Hepatocyte (in vitro differentiated cells): ENCODE measurements around the gene CAMKMT. TPM values are rescaled to one million over a fixed set of nuclear protein-coding genes. Genes with fewer than 3 reads are reported as not detected.
A peak's percentile ranks its signal among the peaks of the same experiment; 100 is the strongest.

Experiments
- DNase-seq: peaks from one replicate; pipeline ENCODE4 v3.0.0-alpha.2; 2016; ENCODE audit warnings: low spot score
- H2AFZ ChIP-seq: fragments of 200-600 bp; sonication (generic); 2 replicates; pipeline ENCODE4 v1.6.0; 2016; ENCODE audit warnings: antibody characterized with exemption, mild to moderate bottlenecking
- H3K27ac ChIP-seq: fragments of 200-600 bp; sonication (generic); 2 replicates; pipeline ENCODE4 v1.5.1; 2016; ENCODE audit warnings: mild to moderate bottlenecking
- H3K27me3 ChIP-seq: fragments of 200-600 bp; sonication (generic); 2 replicates; pipeline ENCODE4 v1.6.1; 2016
- H3K36me3 ChIP-seq: fragments of 200-600 bp; sonication (generic); replicated peaks from 2 replicates; pipeline ENCODE4 v1.5.1; 2016; ENCODE audit warnings: low read depth; ENCODE audit not compliant: insufficient read depth
- H3K4me1 ChIP-seq: fragments of 200-600 bp; sonication (generic); 2 replicates; pipeline ENCODE4 v1.5.1; 2016; ENCODE audit warnings: mild to moderate bottlenecking, moderate library complexity; ENCODE audit not compliant: insufficient read depth
- H3K4me2 ChIP-seq: fragments of 200-600 bp; sonication (generic); 2 replicates; pipeline ENCODE4 v1.6.0; 2016
- H3K4me3 ChIP-seq: fragments of 200-600 bp; sonication (generic); 2 replicates; pipeline ENCODE4 v1.5.1; 2016; ENCODE audit warnings: mild to moderate bottlenecking
- H3K79me2 ChIP-seq: fragments of 200-600 bp; sonication (generic); 2 replicates; pipeline ENCODE4 v1.6.0; 2017; ENCODE audit warnings: mild to moderate bottlenecking
- H3K9me2 ChIP-seq: fragments of 200-600 bp; sonication (generic); replicated peaks from 2 replicates; pipeline ENCODE4 v1.6.0; 2017; ENCODE audit warnings: mild to moderate bottlenecking; ENCODE audit not compliant: insufficient read depth
- H3K9me3 ChIP-seq: fragments of 200-600 bp; sonication (generic); 2 replicates; pipeline ENCODE4 v1.5.1; 2016; ENCODE audit warnings: low read depth, mild to moderate bottlenecking
- H4K20me1 ChIP-seq: fragments of 200-600 bp; sonication (generic); 2 replicates; pipeline ENCODE4 v1.6.0; 2016; ENCODE audit warnings: mild to moderate bottlenecking; ENCODE audit not compliant: insufficient read depth, poor library complexity, severe bottlenecking
- EZH2 ChIP-seq: fragments of 200-600 bp; sonication (generic); IDR thresholded peaks from 2 replicates; pipeline ENCODE4 v1.6.1; 2016; ENCODE audit warnings: antibody characterized with exemption, mild to moderate bottlenecking, borderline replicate concordance
- EZH2phosphoT487 ChIP-seq: fragments of 200-600 bp; sonication (generic); IDR thresholded peaks from one replicate; pipeline ENCODE4 v1.6.1; 2018; ENCODE audit warnings: antibody characterized with exemption, mild to moderate bottlenecking, low read depth, moderate library complexity; ENCODE audit not compliant: unreplicated experiment, severe bottlenecking
- WGBS: methylation state at CpG from one replicate; pipeline ENCODE4 v1.1.6; 2016; ENCODE audit warnings: low lambda C conversion rate; ENCODE audit errors: missing lambda C conversion rate; 5-methylcytosine and 5-hydroxymethylcytosine counted together
- polyA plus RNA-seq: library from polyadenylated mRNA; unstranded; fragments of >200 nt; fragmentation: Nextera tagmentation; extraction: Ambion mirVana; gene quantifications from 2 replicates; pipeline ENCODE4 v1.2.1, GENCODE V29; 2016
- total RNA-seq: library from RNA; depleted of rRNA; stranded (reverse); fragments of >200 nt; gene quantifications from 2 replicates; pipeline ENCODE4 v1.2.3, GENCODE V29; 2014
- TF ChIP-seq, protein P1 (sequence below): fragments of 200-600 bp; sonication (generic); IDR thresholded peaks from 2 replicates; pipeline ENCODE4 v1.5.1; 2016; ENCODE audit warnings: antibody characterized with exemption, mild to moderate bottlenecking; ENCODE audit not compliant: poor library complexity

CAMKMT gene
- total and polyA plus RNA-seq, 2 experiments from 2014 or later = 10.3 to 12.7 TPM

DNA sequence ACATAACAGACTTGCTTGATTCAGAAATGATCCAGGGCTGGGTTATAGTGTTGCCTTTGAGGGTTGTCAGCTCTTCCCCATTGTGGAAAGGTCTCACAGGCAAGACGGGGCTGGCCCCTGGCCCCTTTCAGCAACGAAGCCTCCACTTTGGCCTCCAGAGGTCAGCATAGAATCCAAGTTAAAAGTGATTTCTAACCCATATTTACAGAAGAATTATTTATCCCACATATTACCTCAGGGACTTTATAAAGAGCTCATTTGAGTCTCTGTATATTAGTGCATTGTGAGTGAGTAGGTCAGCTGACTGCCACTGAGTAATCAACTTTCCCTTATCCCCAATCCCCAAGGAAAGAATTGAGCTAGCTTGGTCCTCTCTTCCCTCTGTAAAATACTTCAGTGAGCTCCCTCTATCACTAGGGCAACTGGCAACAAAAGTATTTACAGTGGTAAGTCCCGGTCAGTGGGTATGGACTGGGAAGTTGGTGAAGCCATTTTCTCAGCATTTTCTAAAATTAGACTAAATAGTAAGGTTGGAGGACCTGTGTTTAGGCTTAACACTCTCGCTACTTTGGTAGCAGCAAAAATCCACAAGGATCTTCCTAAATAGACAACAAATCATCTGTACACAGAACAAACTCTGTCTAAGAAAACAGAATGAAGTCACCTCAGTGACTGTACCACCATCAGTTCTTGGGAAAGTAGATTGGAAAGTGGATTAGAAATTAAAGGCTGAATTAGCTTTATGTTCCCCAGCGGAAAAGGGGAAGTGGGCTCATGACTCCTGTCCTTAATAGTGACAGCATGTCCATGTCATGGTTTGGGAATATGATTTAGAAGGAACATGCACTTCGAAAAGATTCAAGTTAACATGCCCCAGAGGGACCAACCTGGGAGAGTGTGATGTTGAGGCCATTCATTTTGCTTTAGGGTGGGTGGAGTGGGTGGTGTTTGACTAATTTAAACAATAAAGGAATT, 408.8 kb downstream of the CAMKMT start:
- H3K9me3 ChIP-seq = no peaks in the 10 kb centered on the region
- DNase-seq = no peak
- H3K4me3 ChIP-seq = no peak overlapping the region
- H3K36me3 ChIP-seq = no peaks in the 10 kb centered on the region
- H3K79me2 ChIP-seq = no peaks in the 10 kb centered on the region
- WGBS = 59% methylated on average over 6 of the region's 6 CpGs
- H3K4me1 ChIP-seq = peaks cover 8% of the 10 kb centered on the region
- no peaks in the 10 kb centered on the region for H3K9me2 ChIP-seq
- H4K20me1 ChIP-seq = no peaks in the 10 kb centered on the region
- no peak overlapping the region for H2AFZ ChIP-seq
- no peak for TF ChIP-seq EZH2
- no peak for TF ChIP-seq EZH2phosphoT487
- TF ChIP-seq, protein P1, sequence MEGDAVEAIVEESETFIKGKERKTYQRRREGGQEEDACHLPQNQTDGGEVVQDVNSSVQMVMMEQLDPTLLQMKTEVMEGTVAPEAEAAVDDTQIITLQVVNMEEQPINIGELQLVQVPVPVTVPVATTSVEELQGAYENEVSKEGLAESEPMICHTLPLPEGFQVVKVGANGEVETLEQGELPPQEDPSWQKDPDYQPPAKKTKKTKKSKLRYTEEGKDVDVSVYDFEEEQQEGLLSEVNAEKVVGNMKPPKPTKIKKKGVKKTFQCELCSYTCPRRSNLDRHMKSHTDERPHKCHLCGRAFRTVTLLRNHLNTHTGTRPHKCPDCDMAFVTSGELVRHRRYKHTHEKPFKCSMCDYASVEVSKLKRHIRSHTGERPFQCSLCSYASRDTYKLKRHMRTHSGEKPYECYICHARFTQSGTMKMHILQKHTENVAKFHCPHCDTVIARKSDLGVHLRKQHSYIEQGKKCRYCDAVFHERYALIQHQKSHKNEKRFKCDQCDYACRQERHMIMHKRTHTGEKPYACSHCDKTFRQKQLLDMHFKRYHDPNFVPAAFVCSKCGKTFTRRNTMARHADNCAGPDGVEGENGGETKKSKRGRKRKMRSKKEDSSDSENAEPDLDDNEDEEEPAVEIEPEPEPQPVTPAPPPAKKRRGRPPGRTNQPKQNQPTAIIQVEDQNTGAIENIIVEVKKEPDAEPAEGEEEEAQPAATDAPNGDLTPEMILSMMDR = peak; percentile 5
- H3K27ac ChIP-seq = no peak overlapping the region
- H3K4me2 ChIP-seq = no peak overlapping the region
- peaks cover 75% of the 10 kb centered on the region for H3K27me3 ChIP-seq

DNA sequence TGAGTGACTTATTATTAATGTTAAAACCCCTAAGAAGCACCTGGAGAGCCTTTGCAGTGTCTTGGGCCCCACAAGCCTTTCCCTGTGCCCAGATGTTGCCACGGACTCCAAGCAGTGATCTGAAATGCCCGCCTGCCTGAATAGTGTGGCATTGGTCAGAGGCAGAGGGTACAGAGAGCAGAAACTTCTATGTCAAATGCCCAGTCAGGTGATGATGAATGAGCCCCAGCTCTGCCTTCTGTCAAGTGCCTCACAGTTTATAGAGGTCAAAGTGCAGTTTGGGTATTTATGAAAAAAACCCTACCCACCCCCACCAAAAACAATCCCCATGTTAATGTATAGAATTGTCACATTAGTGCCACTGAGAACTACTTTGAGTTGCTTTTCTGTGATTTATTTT, 409.8 kb downstream of the CAMKMT start:
- Histone ChIP-seq H3K9me2 (no peaks in the 10 kb centered on the region), H3K79me2 (no peaks in the 10 kb centered on the region), H3K4me2 (no peak overlapping the region), H3K36me3 (no peaks in the 10 kb centered on the region), H4K20me1 (no peaks in the 10 kb centered on the region), H3K27me3 (peaks cover 69% of the 10 kb centered on the region), H2AFZ (no peak overlapping the region), H3K27ac (no peak overlapping the region), H3K4me3 (no peak overlapping the region), H3K4me1 (peaks cover 8% of the 10 kb centered on the region), H3K9me3 (no peaks in the 10 kb centered on the region)
- TF ChIP-seq EZH2phosphoT487 (no peak), EZH2 (no peak)
- TF ChIP-seq, protein P1 = no peak
- WGBS = 87% methylated on average over 2 of the region's 2 CpGs
- no peak for DNase-seq

DNA sequence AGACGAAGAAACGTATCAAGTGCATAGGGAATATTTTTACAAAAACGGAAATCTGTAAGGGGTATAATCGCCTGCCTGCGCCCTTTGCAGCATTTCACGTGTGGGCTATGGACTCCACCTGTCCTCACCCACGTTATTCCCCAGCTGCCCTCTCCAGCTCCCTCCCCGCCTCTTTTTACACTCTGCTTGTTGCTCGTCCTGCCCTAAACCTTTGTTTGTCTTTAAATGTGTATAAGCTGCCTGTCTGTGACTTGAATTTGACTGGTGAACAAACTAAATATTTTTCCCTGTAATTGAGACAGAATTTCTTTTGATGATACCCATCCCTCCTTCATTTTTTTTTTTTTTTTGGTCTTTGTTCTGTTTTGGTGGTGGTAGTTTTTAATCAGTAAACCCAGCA, 410.4 kb downstream of the CAMKMT start:
- 65% methylated on average over 9 of the region's 9 CpGs for WGBS

More for the DNA sequence above, 410.4 kb downstream of the CAMKMT start:
- Histone ChIP-seq H4K20me1 (no peaks in the 10 kb centered on the region), H3K79me2 (no peaks in the 10 kb centered on the region), H3K4me3 (no peak overlapping the region), H3K9me2 (no peaks in the 10 kb centered on the region), H3K27me3 (peaks cover 64% of the 10 kb centered on the region), H2AFZ (no peak overlapping the region), H3K4me2 (no peak overlapping the region), H3K27ac (no peak overlapping the region), H3K36me3 (no peaks in the 10 kb centered on the region), H3K9me3 (no peaks in the 10 kb centered on the region), H3K4me1 (peaks cover 8% of the 10 kb centered on the region)
- no peak for TF ChIP-seq EZH2
- TF ChIP-seq, protein P1 = no peak
- no peak for TF ChIP-seq EZH2phosphoT487
- no peak for DNase-seq
